HCT116 (cell line): Measurements from ENCODE around the gene DAAM2.

Experiments used
- CBX3 ChIP-seq: IDR thresholded peaks from 2 replicates; pipeline ENCODE4 v1.6.1; 2012; ENCODE audit warnings: low read depth
- CEBPB ChIP-seq: IDR thresholded peaks from 2 replicates; pipeline ENCODE4 v1.6.1; 2012; ENCODE audit warnings: low read depth
- CTCF ChIP-seq, 3 experiments: fragments of 200-600 bp in 1 of 3; sonication (generic) in 1 of 3; IDR thresholded peaks in 2 of 3; conservative IDR thresholded peaks in 1 of 3; 2 replicates each; pipeline ENCODE4 v1.5.1; 2012 to 2017; ENCODE audit warnings: low read depth in 2 of 3, low read length in 2 of 3, antibody characterized with exemption in 1 of 3, borderline replicate concordance in 1 of 3, control low read depth in 1 of 3, mild to moderate bottlenecking in 1 of 3, mixed read lengths in 1 of 3, mixed run types in 1 of 3, moderate library complexity in 1 of 3; ENCODE audit not compliant: insufficient read depth in 1 of 3
- ELF1 ChIP-seq: IDR thresholded peaks from 2 replicates; pipeline ENCODE4 v1.6.1; 2012; ENCODE audit warnings: low read depth, borderline replicate concordance
- EZH2 ChIP-seq: fragments of 200-600 bp; sonication (generic); IDR thresholded peaks from 2 replicates; pipeline ENCODE4 v1.6.1; 2017; ENCODE audit warnings: antibody characterized with exemption, mixed run types
- POLR2A ChIP-seq: IDR thresholded peaks from 2 replicates; pipeline ENCODE4 v1.7.0; 2011; ENCODE audit warnings: borderline replicate concordance; ENCODE audit not compliant: insufficient read depth, insufficient read length; ENCODE audit errors: extremely low read depth
- POLR2AphosphoS5 ChIP-seq: IDR thresholded peaks from 2 replicates; pipeline ENCODE4 v1.6.1; 2011; ENCODE audit warnings: mild to moderate bottlenecking, low read depth, low read length, moderate library complexity

- TF ChIP-seq CTCF (IDR thresholded peaks at IDR 0.05 in 2 of 3, conservative IDR thresholded peaks at IDR 0.05 in 1 of 3; ENCODE audit: borderline replicate concordance in 1 of 3, insufficient read depth in 1 of 3, low read depth in 2 of 3, low read length in 2 of 3) (no peak), EZH2 (no peak), POLR2A (no peak), CEBPB (no peak), POLR2AphosphoS5 (no peak), ELF1 (no peak), CBX3 (no peak)
Measured at GRCh38 chr6:39896701-39897100, 104.5 kb downstream of the DAAM2 start.
